Type B pancreatic cell (in vitro differentiated cells): ENCODE measurements around the gene TMEM178B. TPM values are rescaled to one million over a fixed set of nuclear protein-coding genes. Genes with fewer than 3 reads are reported as not detected.

Experiments
- DNase-seq: peaks from one replicate; pipeline ENCODE4 v3.0.0; 2021; ENCODE audit warnings: mixed read lengths; ENCODE audit not compliant: unreplicated experiment; ENCODE audit errors: extremely low spot score
- H3K27ac Mint-ChIP-seq: 2 replicates; pipeline ENCODE4 v1.8.0; 2021; ENCODE audit warnings: mild to moderate bottlenecking, mixed read lengths
- H3K27me3 Mint-ChIP-seq: 2 replicates; pipeline ENCODE4 v1.8.0; 2021; ENCODE audit warnings: mixed read lengths
- H3K36me3 Mint-ChIP-seq: 2 replicates; pipeline ENCODE4 v1.8.0; 2021; ENCODE audit warnings: mixed read lengths
- H3K4me1 Mint-ChIP-seq: one replicate; pipeline ENCODE4 v1.8.0; 2021; ENCODE audit warnings: mixed read lengths; ENCODE audit not compliant: unreplicated experiment
- H3K4me3 Mint-ChIP-seq: 2 replicates; pipeline ENCODE4 v1.8.0; 2021; ENCODE audit warnings: mild to moderate bottlenecking, mixed read lengths
- H3K9me3 Mint-ChIP-seq: 2 replicates; pipeline ENCODE4 v1.8.0; 2021; ENCODE audit warnings: mixed read lengths
- CTCF ChIP-seq: fragments of 200-600 bp; sonication (generic); conservative IDR thresholded peaks from 2 replicates; pipeline ENCODE4 v1.5.0; 2021; ENCODE audit warnings: antibody characterized with exemption, mild to moderate bottlenecking
- total RNA-seq: library from RNA; stranded (reverse); gene quantifications from 2 replicates; pipeline ENCODE4 v1.2.1, GENCODE V29; 2021; ENCODE audit warnings: low replicate concordance

Gene TMEM178B
- total RNA-seq, 1 donor from 2014 or later: 8.7 TPM

- H3K27ac Mint-ChIP-seq: no peak overlapping the region
- no peaks in the 10 kb centered on the region for H3K4me1 Mint-ChIP-seq
- TF ChIP-seq CTCF: no peak
- no peaks in the 10 kb centered on the region for H3K27me3 Mint-ChIP-seq
- H3K9me3 Mint-ChIP-seq: no peaks in the 10 kb centered on the region
- no peak for DNase-seq
- H3K36me3 Mint-ChIP-seq: no peaks in the 10 kb centered on the region
- no peak overlapping the region for H3K4me3 Mint-ChIP-seq
Observed at GRCh38 chr7:141452911-141453310, 379.0 kb downstream of the TMEM178B start.

DNA sequence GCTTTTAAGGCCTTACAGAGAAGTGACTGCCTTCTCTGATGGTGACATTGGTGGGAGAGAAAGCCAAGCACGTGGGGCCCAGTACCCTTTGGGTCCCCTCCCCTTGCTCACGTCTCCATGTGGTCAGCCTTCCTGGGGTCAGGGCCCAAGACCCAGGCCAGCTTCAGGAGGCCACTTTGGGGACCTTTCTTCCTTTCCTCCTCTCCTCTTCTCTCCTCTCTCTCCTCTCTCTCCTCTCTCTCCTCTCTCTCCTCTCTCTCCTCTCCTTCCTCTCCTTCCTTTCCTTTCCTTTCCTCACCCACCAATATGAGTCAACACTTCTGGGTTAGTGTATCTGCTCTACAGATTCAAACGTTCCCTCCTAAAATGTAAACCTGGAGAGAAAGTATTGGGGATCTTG lies 380.5 kb downstream of the TMEM178B start:
- Mint-ChIP-seq H3K9me3 (no peaks in the 10 kb centered on the region), H3K27ac (no peak overlapping the region), H3K4me1 (no peaks in the 10 kb centered on the region), H3K4me3 (no peak overlapping the region), H3K36me3 (no peaks in the 10 kb centered on the region), H3K27me3 (no peaks in the 10 kb centered on the region)
- no peak for DNase-seq
- TF ChIP-seq CTCF: no peak

- no peak overlapping the region for H3K4me3 Mint-ChIP-seq
- no peaks in the 10 kb centered on the region for H3K36me3 Mint-ChIP-seq
- TF ChIP-seq CTCF: no peak
- no peaks in the 10 kb centered on the region for H3K27me3 Mint-ChIP-seq
- no peaks in the 10 kb centered on the region for H3K9me3 Mint-ChIP-seq
- peaks cover under 1% of the 10 kb centered on the region for H3K4me1 Mint-ChIP-seq
- no peak overlapping the region for H3K27ac Mint-ChIP-seq
- no peak for DNase-seq
Observed at GRCh38 chr7:141455723-141456122, 381.9 kb downstream of the TMEM178B start.

DNA sequence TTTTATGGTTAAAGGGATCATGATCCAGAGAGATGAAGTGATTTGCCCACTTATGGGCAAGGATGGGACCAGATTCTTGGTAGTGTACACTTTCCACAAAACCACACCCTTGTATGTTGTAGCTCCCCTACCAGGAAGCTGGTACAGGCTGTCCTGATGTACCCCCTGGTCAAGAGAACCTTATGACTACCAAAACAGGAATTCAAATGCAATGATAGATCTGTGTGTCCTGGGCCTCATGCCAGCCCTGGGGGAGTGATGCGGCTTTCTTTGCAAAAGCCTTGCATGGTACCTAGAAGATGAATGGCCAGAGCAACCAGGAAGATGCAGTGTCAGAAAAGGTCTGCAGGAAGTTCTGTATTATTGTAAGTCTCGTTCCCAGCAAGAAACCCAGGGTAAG lies 382.4 kb downstream of the TMEM178B start:
- H3K4me3 Mint-ChIP-seq: no peak overlapping the region
- H3K27ac Mint-ChIP-seq: no peak overlapping the region
- H3K4me1 Mint-ChIP-seq: peaks cover 6% of the 10 kb centered on the region
- H3K27me3 Mint-ChIP-seq: no peaks in the 10 kb centered on the region
- TF ChIP-seq CTCF: no peak
- no peaks in the 10 kb centered on the region for H3K36me3 Mint-ChIP-seq
- H3K9me3 Mint-ChIP-seq: no peaks in the 10 kb centered on the region
- no peak for DNase-seq

GRCh38 chr7:141456711-141457110 lies 382.8 kb downstream of the TMEM178B start:
- H3K27ac Mint-ChIP-seq: no peak overlapping the region
- TF ChIP-seq CTCF: no peak
- no peak for DNase-seq

More at GRCh38 chr7:141456711-141457110, 382.8 kb downstream of the TMEM178B start:
- no peak overlapping the region for H3K4me3 Mint-ChIP-seq
- H3K36me3 Mint-ChIP-seq: no peaks in the 10 kb centered on the region
- no peaks in the 10 kb centered on the region for H3K27me3 Mint-ChIP-seq
- no peaks in the 10 kb centered on the region for H3K9me3 Mint-ChIP-seq
- H3K4me1 Mint-ChIP-seq: peaks cover 8% of the 10 kb centered on the region
